Left lung (tissue), 10 donors: ENCODE data around the gene HOXD11. TPM values are rescaled to one million over a fixed set of nuclear protein-coding genes. Genes with fewer than 3 reads are reported as not detected.

Experiments used
- ATAC-seq: fragments of 200-7000 bp; cut with Tn5 transposase; one replicate; pipeline ENCODE4 v1.9.1; 2020; ENCODE audit warnings: moderate library complexity
- DNase-seq, 4 donors: peaks; one replicate each; pipeline ENCODE4 v3.0.0-alpha.2; 2013 to 2020
- H3K27ac ChIP-seq, 2 donors: fragments of 200-600 bp; sonication (generic) in 1 of 2; one replicate each; pipeline versions ENCODE4 v1.5.0 to v1.8.0; 2020 to 2021
- H3K27me3 ChIP-seq, 2 donors: fragments of 200-600 bp; sonication (generic) in 1 of 2; one replicate each; pipeline versions ENCODE4 v1.5.0 to v1.8.0; 2020 to 2021
- H3K36me3 ChIP-seq, 2 donors: fragments of 200-600 bp; sonication (generic) in 1 of 2; one replicate each; pipeline versions ENCODE4 v1.5.0 to v1.8.0; 2020 to 2021
- H3K4me1 ChIP-seq, 2 donors: fragments of 200-600 bp; one replicate each; pipeline ENCODE4 v1.8.0; 2021
- H3K4me3 ChIP-seq, 2 donors: fragments of 200-600 bp; sonication (generic) in 1 of 2; one replicate each; pipeline versions ENCODE4 v1.5.0 to v1.8.0; 2020 to 2021; ENCODE audit warnings: mild to moderate bottlenecking in 1 of 2
- H3K9me3 ChIP-seq, 2 donors: fragments of 200-600 bp; sonication (generic) in 1 of 2; one replicate each; pipeline versions ENCODE4 v1.5.0 to v1.8.0; 2020 to 2021
- intact Hi-C, 2 donors: fragments of 100-400 bp; cut with DNase I; formaldehyde crosslinking; loops; one replicate each; pipeline versions ENCODE4 v1.11.2 to v1.14.2; 2022
- polyA plus RNA-seq, 6 donors: library from polyadenylated mRNA; unstranded; fragments of 120-200 nt; gene quantifications; one replicate each; pipeline ENCODE4 v1.2.1, GENCODE V29; 2013; ENCODE audit not compliant: insufficient read length in 6 of 6
- total RNA-seq, 2 donors: library from RNA; stranded (reverse); fragmentation: NEBNext Ultra II Directional; extraction: Animal tissue kit (Norgen Biotek cat#: 25700); gene quantifications; one replicate each; pipeline ENCODE4 v1.2.1, GENCODE V29; 2021
- TF ChIP-seq, protein P1 (sequence below), 2 donors: fragments of 200-600 bp; sonication (generic) in 1 of 2; IDR thresholded peaks; one replicate each; pipeline versions ENCODE4 v1.5.0 to v1.8.0; 2021; ENCODE audit warnings: antibody characterized with exemption in 2 of 2
- donor health status: DM: no; HTN: yes; CAD: no.
- donor health status: DM: no; HTN: no; CAD: no.

The HOXD11 gene
- total and polyA plus RNA-seq, 8 donors, result 0.21 to 0.51 (median 0.25) TPM; not detected in 5

- Histone ChIP-seq H3K4me3 (no peak overlapping the region), H3K27me3 (peaks cover 98 to 100% of the 10 kb centered on the region in 2 donors), H3K4me1 (peaks cover 0 to 10% of the 10 kb centered on the region in 2 donors), H3K9me3 (no peaks in the 10 kb centered on the region), H3K27ac (no peak overlapping the region), H3K36me3 (no peaks in the 10 kb centered on the region)
- TF ChIP-seq, protein P1, sequence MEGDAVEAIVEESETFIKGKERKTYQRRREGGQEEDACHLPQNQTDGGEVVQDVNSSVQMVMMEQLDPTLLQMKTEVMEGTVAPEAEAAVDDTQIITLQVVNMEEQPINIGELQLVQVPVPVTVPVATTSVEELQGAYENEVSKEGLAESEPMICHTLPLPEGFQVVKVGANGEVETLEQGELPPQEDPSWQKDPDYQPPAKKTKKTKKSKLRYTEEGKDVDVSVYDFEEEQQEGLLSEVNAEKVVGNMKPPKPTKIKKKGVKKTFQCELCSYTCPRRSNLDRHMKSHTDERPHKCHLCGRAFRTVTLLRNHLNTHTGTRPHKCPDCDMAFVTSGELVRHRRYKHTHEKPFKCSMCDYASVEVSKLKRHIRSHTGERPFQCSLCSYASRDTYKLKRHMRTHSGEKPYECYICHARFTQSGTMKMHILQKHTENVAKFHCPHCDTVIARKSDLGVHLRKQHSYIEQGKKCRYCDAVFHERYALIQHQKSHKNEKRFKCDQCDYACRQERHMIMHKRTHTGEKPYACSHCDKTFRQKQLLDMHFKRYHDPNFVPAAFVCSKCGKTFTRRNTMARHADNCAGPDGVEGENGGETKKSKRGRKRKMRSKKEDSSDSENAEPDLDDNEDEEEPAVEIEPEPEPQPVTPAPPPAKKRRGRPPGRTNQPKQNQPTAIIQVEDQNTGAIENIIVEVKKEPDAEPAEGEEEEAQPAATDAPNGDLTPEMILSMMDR (IDR thresholded peaks at IDR 0.05), result no peak
- ATAC-seq, result no peak
- DNase-seq, result no peak
- intact Hi-C loops, result no loop called here
These were observed 48.4 kb downstream of the HOXD11 start for GRCh38 chr2:176155356-176156044.

GRCh38 chr2:176156301-176156806 lies 49.3 kb downstream of the HOXD11 start:
- intact Hi-C loops, result no loop called here
- H3K36me3 ChIP-seq, result no peaks in the 10 kb centered on the region
- H3K4me1 ChIP-seq, result peaks cover 0 to 14% of the 10 kb centered on the region in 2 donors
- H3K27ac ChIP-seq, result no peak overlapping the region
- peaks cover 98 to 100% of the 10 kb centered on the region in 2 donors for H3K27me3 ChIP-seq
- ATAC-seq (no peak), DNase-seq (no peak)
- TF ChIP-seq, protein P1 (IDR thresholded peaks at IDR 0.05), result no peak
- no peak overlapping the region for H3K4me3 ChIP-seq
- no peaks in the 10 kb centered on the region for H3K9me3 ChIP-seq

GRCh38 chr2:176156807-176157498 lies 49.9 kb downstream of the HOXD11 start, which contains the start of gene HOXD3:
Gene HOXD3, plus strand, starts transcription at chr2:176157307. Its CDS starts 11,808 bp downstream, at chr2:176169115.
- H3K27ac ChIP-seq, result no peak within 1 kb of the TSS
- TF ChIP-seq, protein P1 (IDR thresholded peaks at IDR 0.05), result no peak
- no peaks in the 10 kb centered on the region for H3K36me3 ChIP-seq
- DNase-seq, result no peak
- ATAC-seq, result no peak
- H3K4me3 ChIP-seq, result no peak within 1 kb of the TSS
- intact Hi-C loops, result no loop called here
- H3K4me1 ChIP-seq, result peaks cover 0 to 14% of the 10 kb centered on the region in 2 donors
- peaks cover 98 to 100% of the 10 kb centered on the region in 2 donors for H3K27me3 ChIP-seq
- H3K9me3 ChIP-seq, result no peaks in the 10 kb centered on the region

DNA sequence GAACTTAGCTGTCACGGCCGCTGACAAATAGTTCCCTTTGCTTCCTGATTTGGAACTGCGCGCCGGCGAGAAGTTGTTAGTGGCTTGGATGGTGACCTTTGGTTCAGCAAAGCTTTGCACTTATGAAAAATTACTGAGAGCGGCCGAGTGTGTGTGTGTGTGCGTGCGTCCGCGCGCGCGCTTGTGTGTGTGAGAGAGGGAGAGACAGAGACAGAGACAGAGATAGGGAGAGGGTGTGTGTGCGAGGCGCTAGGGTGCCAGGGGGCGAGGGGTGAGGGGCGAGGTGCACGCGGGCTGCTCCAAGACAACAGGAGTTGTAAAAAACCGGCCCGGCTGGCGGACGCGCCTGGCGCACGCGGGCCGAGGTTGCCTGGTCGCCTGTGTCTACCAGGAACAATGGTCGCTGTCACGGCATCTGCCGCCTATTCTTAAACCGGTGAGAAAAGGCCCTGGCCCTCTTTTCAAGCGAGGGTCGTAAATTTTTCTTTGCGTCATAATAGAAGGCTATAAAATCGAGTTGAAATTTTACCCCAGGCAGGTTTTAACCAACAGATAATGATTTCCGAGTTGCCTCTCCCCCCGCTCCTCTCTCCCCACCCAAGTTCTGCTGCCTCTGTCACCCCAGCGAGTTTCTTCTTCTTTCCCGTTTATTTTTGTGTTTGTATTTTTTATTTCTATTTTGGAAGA lies 50.6 kb downstream of the HOXD11 start:
- H3K4me1 ChIP-seq, result peaks cover 0 to 14% of the 10 kb centered on the region in 2 donors
- peaks cover 98 to 100% of the 10 kb centered on the region in 2 donors for H3K27me3 ChIP-seq
- H3K4me3 ChIP-seq, result no peak overlapping the region
- TF ChIP-seq, protein P1 (IDR thresholded peaks at IDR 0.05), result no peak
- H3K9me3 ChIP-seq, result no peaks in the 10 kb centered on the region
- intact Hi-C loops, result no loop called here
- no peak overlapping the region for H3K27ac ChIP-seq
- DNase-seq (no peak), ATAC-seq (no peak)
- H3K36me3 ChIP-seq, result no peaks in the 10 kb centered on the region
